CD14-positive monocyte (primary cell): ENCODE results near the gene YWHAQ. TPM values are rescaled to one million over a fixed set of nuclear protein-coding genes. Genes with fewer than 3 reads are reported as not detected.

ENCODE experiments used
- DNase-seq, 3 donors: peaks; one replicate each; pipeline ENCODE4 v3.0.0-alpha.2; 2011 to 2022
- H2AFZ ChIP-seq: 2 replicates; pipeline ENCODE4 v1.6.0; 2012; ENCODE audit warnings: mild to moderate bottlenecking, low read depth, low read length, inconsistent platforms; ENCODE audit not compliant: insufficient read depth, poor library complexity, severe bottlenecking
- H3K27ac ChIP-seq, 2 donors: 1 replicate in 1 of 2; 2 replicates in 1 of 2; pipeline ENCODE4 v1.5.1; 2012 to 2013; ENCODE audit warnings: low read length in 2 of 2, control low read depth in 1 of 2, inconsistent platforms in 1 of 2, low read depth in 1 of 2, mild to moderate bottlenecking in 1 of 2
- H3K27me3 ChIP-seq, 2 donors: one replicate each; pipeline versions ENCODE4 v1.6.0 to v1.6.1; 2011 to 2013; ENCODE audit warnings: low read length in 2 of 2; ENCODE audit not compliant: control insufficient read depth in 2 of 2, insufficient read depth in 2 of 2
- H3K36me3 ChIP-seq, 2 donors: replicated peaks in 1 of 2; 1 replicate in 1 of 2; 2 replicates in 1 of 2; pipeline versions ENCODE4 v1.5.1 to v1.6.1; 2012 to 2013; ENCODE audit warnings: low read length in 2 of 2, control low read depth in 1 of 2, inconsistent platforms in 1 of 2, mild to moderate bottlenecking in 1 of 2; ENCODE audit not compliant: insufficient read depth in 2 of 2, control insufficient read depth in 1 of 2
- H3K4me1 ChIP-seq, 2 donors: 1 replicate in 1 of 2; 2 replicates in 1 of 2; pipeline versions ENCODE4 v1.5.1 to v1.6.1; 2012 to 2013; ENCODE audit warnings: low read length in 2 of 2, control low read depth in 1 of 2, inconsistent platforms in 1 of 2, mild to moderate bottlenecking in 1 of 2, moderate library complexity in 1 of 2; ENCODE audit not compliant: insufficient read depth in 2 of 2, control insufficient read depth in 1 of 2
- H3K4me2 ChIP-seq: replicated peaks from 2 replicates; pipeline ENCODE3; 2012; ENCODE audit warnings: low read length, moderate library complexity, mild to moderate bottlenecking; ENCODE audit not compliant: poor library complexity, severe bottlenecking; ENCODE audit errors: extremely low read depth
- H3K4me3 ChIP-seq, 3 experiments: fragments of 200-600 bp in 1 of 3; sonication (generic) in 1 of 3; replicated peaks in 1 of 3; 1 replicate in 2 of 3; 2 replicates in 1 of 3; pipeline ENCODE4 v1.5.1; 2011 to 2013; ENCODE audit warnings: low read length in 3 of 3, mild to moderate bottlenecking in 3 of 3, control low read depth in 2 of 3, low read depth in 2 of 3, inconsistent platforms in 1 of 3, moderate library complexity in 1 of 3
- H3K79me2 ChIP-seq: 2 replicates; pipeline ENCODE4 v1.6.0; 2012; ENCODE audit warnings: mild to moderate bottlenecking, control low read depth, inconsistent platforms, low read length, moderate library complexity; ENCODE audit not compliant: insufficient read depth
- H3K9ac ChIP-seq: 2 replicates; pipeline ENCODE4 v1.6.0; 2017; ENCODE audit warnings: low read length, mild to moderate bottlenecking; ENCODE audit not compliant: insufficient read depth, poor library complexity, severe bottlenecking
- H3K9me3 ChIP-seq, 2 donors: replicated peaks in 1 of 2; 1 replicate in 1 of 2; 2 replicates in 1 of 2; pipeline versions ENCODE4 v1.5.1 to v1.6.1; 2012 to 2013; ENCODE audit warnings: low read length in 2 of 2, control low read depth in 1 of 2; ENCODE audit not compliant: control insufficient read depth in 1 of 2, insufficient read depth in 1 of 2
- H4K20me1 ChIP-seq: 2 replicates; pipeline ENCODE4 v1.6.0; 2012; ENCODE audit warnings: mild to moderate bottlenecking, low read length, control low read depth, moderate library complexity; ENCODE audit not compliant: insufficient read depth
- H3K27ac Mint-ChIP-seq, 7 donors: one replicate each; pipeline ENCODE4 v1.8.0; 2020; ENCODE audit warnings: mild to moderate bottlenecking in 7 of 7, mixed read lengths in 7 of 7, moderate library complexity in 6 of 7, inconsistent platforms in 2 of 7
- H3K27me3 Mint-ChIP-seq, 3 donors: one replicate each; pipeline ENCODE4 v1.8.0; 2021 to 2022; ENCODE audit warnings: low read depth in 3 of 3, mild to moderate bottlenecking in 3 of 3, mixed read lengths in 3 of 3, moderate library complexity in 3 of 3, inconsistent platforms in 1 of 3
- H3K36me3 Mint-ChIP-seq, 2 donors: one replicate each; pipeline ENCODE4 v1.8.0; 2020; ENCODE audit warnings: mixed read lengths in 2 of 2, inconsistent platforms in 1 of 2, mild to moderate bottlenecking in 1 of 2
- H3K4me1 Mint-ChIP-seq: one replicate; pipeline ENCODE4 v1.8.0; 2020; ENCODE audit warnings: mild to moderate bottlenecking, mixed read lengths
- H3K4me3 Mint-ChIP-seq, 2 donors: one replicate each; pipeline ENCODE4 v1.8.0; 2020; ENCODE audit warnings: mild to moderate bottlenecking in 2 of 2, mixed read lengths in 2 of 2, moderate library complexity in 1 of 2
- H3K9me3 Mint-ChIP-seq, 7 donors: one replicate each; pipeline ENCODE4 v1.8.0; 2020 to 2022; ENCODE audit warnings: mixed read lengths in 7 of 7, mild to moderate bottlenecking in 6 of 7, moderate library complexity in 6 of 7, inconsistent platforms in 2 of 7
- WGBS: methylation state at CpG from one replicate; pipeline ENCODE4 v1.1.5; 2013; ENCODE audit warnings: missing lambda C conversion rate; ENCODE audit not compliant: insufficient coverage; 5-methylcytosine and 5-hydroxymethylcytosine counted together
- intact Hi-C, 2 donors: fragments of 100-400 bp; cut with micrococcal nuclease; formaldehyde crosslinking; loops; one replicate each; pipeline versions ENCODE4 v1.15.0 to v1.15.1; 2023
- polyA plus RNA-seq, 3 donors: library from polyadenylated mRNA; depleted of rRNA in 1 of 3; unstranded in 2 of 3; stranded (reverse) in 1 of 3; fragments of 300-500 nt in 2 of 3; fragments of >200 nt in 1 of 3; fragmentation: Illumina TruSeq in 2 of 3; gene quantifications; 1 replicate in 2 of 3; 2 replicates in 1 of 3; pipeline ENCODE4 v1.2.3, GENCODE V29; 2012 to 2021
- TF ChIP-seq, protein P1 (sequence below): fragments of 200-600 bp; IDR thresholded peaks from one replicate; pipeline ENCODE4 v1.8.0; 2022; ENCODE audit warnings: antibody characterized with exemption, mild to moderate bottlenecking

The YWHAQ gene
- polyA plus RNA-seq, 3 donors: 60.9 to 173 (median 165) TPM

GRCh38 chr2:9665898-9666297 is 35.1 kb upstream of the YWHAQ start:
- H3K9me3 ChIP-seq: no peaks in the 10 kb centered on the region
- no peak overlapping the region for H3K9ac ChIP-seq
- DNase-seq: no peak
- H3K27ac Mint-ChIP-seq: no peak overlapping the region
- H4K20me1 ChIP-seq: no peaks in the 10 kb centered on the region
- no peak overlapping the region for H3K27ac ChIP-seq
- peaks cover 1 to 9% (median 3%) of the 10 kb centered on the region in 3 donors for H3K27me3 Mint-ChIP-seq
- H3K9me3 Mint-ChIP-seq: peaks cover 0 to 2% (median 0%) of the 10 kb centered on the region in 7 donors
- H3K4me1 Mint-ChIP-seq: no peaks in the 10 kb centered on the region
- H3K27me3 ChIP-seq: no peaks in the 10 kb centered on the region
- no peaks in the 10 kb centered on the region for H3K36me3 Mint-ChIP-seq
- TF ChIP-seq, protein P1, sequence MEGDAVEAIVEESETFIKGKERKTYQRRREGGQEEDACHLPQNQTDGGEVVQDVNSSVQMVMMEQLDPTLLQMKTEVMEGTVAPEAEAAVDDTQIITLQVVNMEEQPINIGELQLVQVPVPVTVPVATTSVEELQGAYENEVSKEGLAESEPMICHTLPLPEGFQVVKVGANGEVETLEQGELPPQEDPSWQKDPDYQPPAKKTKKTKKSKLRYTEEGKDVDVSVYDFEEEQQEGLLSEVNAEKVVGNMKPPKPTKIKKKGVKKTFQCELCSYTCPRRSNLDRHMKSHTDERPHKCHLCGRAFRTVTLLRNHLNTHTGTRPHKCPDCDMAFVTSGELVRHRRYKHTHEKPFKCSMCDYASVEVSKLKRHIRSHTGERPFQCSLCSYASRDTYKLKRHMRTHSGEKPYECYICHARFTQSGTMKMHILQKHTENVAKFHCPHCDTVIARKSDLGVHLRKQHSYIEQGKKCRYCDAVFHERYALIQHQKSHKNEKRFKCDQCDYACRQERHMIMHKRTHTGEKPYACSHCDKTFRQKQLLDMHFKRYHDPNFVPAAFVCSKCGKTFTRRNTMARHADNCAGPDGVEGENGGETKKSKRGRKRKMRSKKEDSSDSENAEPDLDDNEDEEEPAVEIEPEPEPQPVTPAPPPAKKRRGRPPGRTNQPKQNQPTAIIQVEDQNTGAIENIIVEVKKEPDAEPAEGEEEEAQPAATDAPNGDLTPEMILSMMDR: no peak
- no peak overlapping the region for H2AFZ ChIP-seq
- WGBS: 98% methylated on average over 5 of the region's 9 CpGs
- H3K4me2 ChIP-seq: no peak overlapping the region
- intact Hi-C loops: no loop called here
- H3K36me3 ChIP-seq: no peaks in the 10 kb centered on the region
- H3K4me3 ChIP-seq: no peak overlapping the region
- no peaks in the 10 kb centered on the region for H3K79me2 ChIP-seq
- no peak overlapping the region for H3K4me3 Mint-ChIP-seq
- H3K4me1 ChIP-seq: no peaks in the 10 kb centered on the region

DNA sequence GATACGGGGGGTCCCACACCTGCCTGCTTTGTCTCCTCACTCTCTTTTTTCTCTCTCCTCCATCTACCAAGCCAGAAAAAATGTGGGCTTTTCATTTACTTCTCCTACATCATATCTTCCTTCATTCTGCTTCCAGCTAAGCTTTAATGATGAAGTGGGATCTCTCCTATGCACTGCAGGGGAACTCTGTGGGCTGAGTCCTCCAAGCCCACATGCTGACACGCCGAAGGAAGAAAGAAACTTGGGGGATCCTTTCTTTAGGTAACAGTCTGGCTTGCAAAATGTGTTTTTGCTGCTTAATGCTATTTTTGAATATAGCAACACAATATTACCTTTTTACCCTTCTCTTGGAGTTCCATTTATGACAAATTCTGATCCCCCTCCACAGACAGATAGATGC is 33.6 kb upstream of the YWHAQ start:
- peaks cover 1 to 9% (median 3%) of the 10 kb centered on the region in 3 donors for H3K27me3 Mint-ChIP-seq
- no peaks in the 10 kb centered on the region for H3K4me1 Mint-ChIP-seq
- no peak for DNase-seq
- H3K27ac Mint-ChIP-seq: no peak overlapping the region
- H3K4me3 Mint-ChIP-seq: no peak overlapping the region
- H3K27ac ChIP-seq: no peak overlapping the region
- H4K20me1 ChIP-seq: no peaks in the 10 kb centered on the region
- TF ChIP-seq, protein P1: no peak
- intact Hi-C loops: no loop called here
- H3K4me1 ChIP-seq: no peaks in the 10 kb centered on the region
- H3K27me3 ChIP-seq: no peaks in the 10 kb centered on the region
- WGBS: 100% methylated on average over 1 of the region's 3 CpGs
- peaks cover 0 to 2% (median 0%) of the 10 kb centered on the region in 7 donors for H3K9me3 Mint-ChIP-seq
- H3K9me3 ChIP-seq: no peaks in the 10 kb centered on the region
- no peak overlapping the region for H3K4me3 ChIP-seq
- no peaks in the 10 kb centered on the region for H3K36me3 ChIP-seq
- no peak overlapping the region for H3K4me2 ChIP-seq
- H3K79me2 ChIP-seq: no peaks in the 10 kb centered on the region
- no peak overlapping the region for H3K9ac ChIP-seq
- no peaks in the 10 kb centered on the region for H3K36me3 Mint-ChIP-seq
- H2AFZ ChIP-seq: no peak overlapping the region
